ENCODE data around the gene ARHGEF28.

GRCh38 chr5:73648515-73648914 lies 22.5 kb downstream of the ARHGEF28 start:
- TF ChIP-seq, protein P1, sequence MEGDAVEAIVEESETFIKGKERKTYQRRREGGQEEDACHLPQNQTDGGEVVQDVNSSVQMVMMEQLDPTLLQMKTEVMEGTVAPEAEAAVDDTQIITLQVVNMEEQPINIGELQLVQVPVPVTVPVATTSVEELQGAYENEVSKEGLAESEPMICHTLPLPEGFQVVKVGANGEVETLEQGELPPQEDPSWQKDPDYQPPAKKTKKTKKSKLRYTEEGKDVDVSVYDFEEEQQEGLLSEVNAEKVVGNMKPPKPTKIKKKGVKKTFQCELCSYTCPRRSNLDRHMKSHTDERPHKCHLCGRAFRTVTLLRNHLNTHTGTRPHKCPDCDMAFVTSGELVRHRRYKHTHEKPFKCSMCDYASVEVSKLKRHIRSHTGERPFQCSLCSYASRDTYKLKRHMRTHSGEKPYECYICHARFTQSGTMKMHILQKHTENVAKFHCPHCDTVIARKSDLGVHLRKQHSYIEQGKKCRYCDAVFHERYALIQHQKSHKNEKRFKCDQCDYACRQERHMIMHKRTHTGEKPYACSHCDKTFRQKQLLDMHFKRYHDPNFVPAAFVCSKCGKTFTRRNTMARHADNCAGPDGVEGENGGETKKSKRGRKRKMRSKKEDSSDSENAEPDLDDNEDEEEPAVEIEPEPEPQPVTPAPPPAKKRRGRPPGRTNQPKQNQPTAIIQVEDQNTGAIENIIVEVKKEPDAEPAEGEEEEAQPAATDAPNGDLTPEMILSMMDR (IDR thresholded peaks at IDR 0.05): no peak
- TF ChIP-seq POLR2A (IDR thresholded peaks at IDR 0.05) (no peak), EP300 (IDR thresholded peaks at IDR 0.05) (no peak), POLR2AphosphoS5 (IDR thresholded peaks at IDR 0.05) (no peak)

Data from upper lobe of left lung (tissue), 4 donors.